ENCODE results near the gene BFSP1.

DNA sequence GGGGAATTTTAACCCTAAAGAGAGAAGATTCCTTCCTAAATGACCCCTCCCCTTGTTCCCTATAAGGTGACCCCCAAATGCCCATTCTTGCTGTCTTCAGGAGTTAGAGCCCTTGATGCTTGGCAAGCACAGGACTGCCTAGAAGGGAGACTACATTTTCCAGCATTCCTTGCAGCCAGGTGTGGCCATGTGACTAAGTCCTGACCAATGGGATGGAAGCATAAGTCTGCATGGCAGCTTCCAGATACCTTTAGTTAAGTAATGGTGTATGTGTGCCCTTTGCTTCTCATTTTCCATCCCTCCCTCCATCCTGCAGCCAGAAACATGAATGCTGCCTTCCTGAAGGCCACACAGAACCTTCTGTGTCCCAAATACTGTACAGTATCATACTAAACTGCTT lies 5.5 kb downstream of the BFSP1 start:
- TF ChIP-seq, protein P1, sequence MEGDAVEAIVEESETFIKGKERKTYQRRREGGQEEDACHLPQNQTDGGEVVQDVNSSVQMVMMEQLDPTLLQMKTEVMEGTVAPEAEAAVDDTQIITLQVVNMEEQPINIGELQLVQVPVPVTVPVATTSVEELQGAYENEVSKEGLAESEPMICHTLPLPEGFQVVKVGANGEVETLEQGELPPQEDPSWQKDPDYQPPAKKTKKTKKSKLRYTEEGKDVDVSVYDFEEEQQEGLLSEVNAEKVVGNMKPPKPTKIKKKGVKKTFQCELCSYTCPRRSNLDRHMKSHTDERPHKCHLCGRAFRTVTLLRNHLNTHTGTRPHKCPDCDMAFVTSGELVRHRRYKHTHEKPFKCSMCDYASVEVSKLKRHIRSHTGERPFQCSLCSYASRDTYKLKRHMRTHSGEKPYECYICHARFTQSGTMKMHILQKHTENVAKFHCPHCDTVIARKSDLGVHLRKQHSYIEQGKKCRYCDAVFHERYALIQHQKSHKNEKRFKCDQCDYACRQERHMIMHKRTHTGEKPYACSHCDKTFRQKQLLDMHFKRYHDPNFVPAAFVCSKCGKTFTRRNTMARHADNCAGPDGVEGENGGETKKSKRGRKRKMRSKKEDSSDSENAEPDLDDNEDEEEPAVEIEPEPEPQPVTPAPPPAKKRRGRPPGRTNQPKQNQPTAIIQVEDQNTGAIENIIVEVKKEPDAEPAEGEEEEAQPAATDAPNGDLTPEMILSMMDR (IDR thresholded peaks at IDR 0.05; ENCODE audit: extremely low read depth in 1 of 2, insufficient read depth in 1 of 2, low read depth in 1 of 2, low read length in 2 of 2), result no peak
- TF ChIP-seq POLR2A (IDR thresholded peaks at IDR 0.05; ENCODE audit: low read depth, low read length) (no peak), POLR2AphosphoS5 (IDR thresholded peaks at IDR 0.05; ENCODE audit: insufficient read depth, low read depth, low read length) (no peak), FOS (IDR thresholded peaks at IDR 0.05; ENCODE audit: borderline replicate concordance, insufficient read depth, low read length) (no peak), EZH2 (IDR thresholded peaks at IDR 0.05; ENCODE audit: borderline replicate concordance, low read depth, low read length, severe bottlenecking) (no peak), GATA2 (IDR thresholded peaks at IDR 0.05; ENCODE audit: insufficient read depth, insufficient read length, low read depth, low read length) (no peak)

Measured in endothelial cell of umbilical vein (primary cell).